ENCODE data around the gene ABCA8. TPM values are rescaled to one million over a fixed set of nuclear protein-coding genes. Genes with fewer than 3 reads are reported as not detected.

Gene ABCA8
- polyA plus RNA-seq, 3 donors = not detected

DNA sequence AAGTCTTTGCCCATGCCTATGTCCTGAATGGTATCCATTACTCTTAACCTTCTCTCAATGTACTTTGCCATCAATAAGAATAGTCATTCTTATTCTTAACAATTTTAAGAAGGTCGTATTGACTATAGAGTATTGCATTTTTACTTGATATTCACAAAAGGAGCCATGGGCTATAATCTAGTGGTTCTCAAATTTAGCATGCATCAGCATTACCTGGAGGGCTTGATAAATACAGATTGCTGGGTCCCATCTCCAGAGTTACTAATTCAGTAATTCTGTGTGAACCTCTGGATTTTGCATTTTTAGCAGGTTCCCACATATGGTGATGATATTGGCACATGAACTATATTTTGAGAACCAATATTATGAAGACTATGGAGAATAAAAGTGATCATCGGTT, 89.6 kb downstream of the ABCA8 start:
- Mint-ChIP-seq H3K27me3 (ENCODE audit: low read depth in 3 of 3) (no peaks in the 10 kb centered on the region), H3K4me3 (no peak overlapping the region), H3K9me3 (peaks cover 0 to 3% (median 0%) of the 10 kb centered on the region in 7 donors), H3K36me3 (no peaks in the 10 kb centered on the region), H3K4me1 (peaks cover 4% of the 10 kb centered on the region), H3K27ac (no peak overlapping the region)
- intact Hi-C loops (cut with micrococcal nuclease) = no loop called here
- H3K27ac ChIP-seq (ENCODE audit: low read depth in 1 of 2, low read length in 2 of 2) = no peak overlapping the region
- H2AFZ ChIP-seq (ENCODE audit: insufficient read depth, low read depth, low read length, poor library complexity, severe bottlenecking) = no peak overlapping the region
- no CpG with 5 or more reads among the region's 2 CpGs for WGBS (ENCODE audit: insufficient coverage)
- DNase-seq = no peak
- H3K4me1 ChIP-seq (ENCODE audit: control insufficient read depth in 1 of 2, insufficient read depth in 2 of 2, low read length in 2 of 2) = no peaks in the 10 kb centered on the region
- no peaks in the 10 kb centered on the region for H4K20me1 ChIP-seq (ENCODE audit: insufficient read depth, low read length)
- no peaks in the 10 kb centered on the region for H3K27me3 ChIP-seq (ENCODE audit: control insufficient read depth in 2 of 2, insufficient read depth in 2 of 2, low read length in 2 of 2)
- H3K4me2 ChIP-seq (replicated peaks; ENCODE audit: extremely low read depth, low read length, poor library complexity, severe bottlenecking) = no peak overlapping the region
- no peaks in the 10 kb centered on the region for H3K36me3 ChIP-seq (replicated peaks in 1 of 2; ENCODE audit: control insufficient read depth in 1 of 2, insufficient read depth in 2 of 2, low read length in 2 of 2)
- H3K79me2 ChIP-seq (ENCODE audit: insufficient read depth, low read length) = no peaks in the 10 kb centered on the region
- no peak overlapping the region for H3K4me3 ChIP-seq (replicated peaks in 1 of 3; ENCODE audit: low read depth in 2 of 3, low read length in 3 of 3)
- H3K9ac ChIP-seq (ENCODE audit: insufficient read depth, low read length, poor library complexity, severe bottlenecking) = no peak overlapping the region
- no peaks in the 10 kb centered on the region for H3K9me3 ChIP-seq (replicated peaks in 1 of 2; ENCODE audit: control insufficient read depth in 1 of 2, insufficient read depth in 1 of 2, low read length in 2 of 2)
- TF ChIP-seq, protein P1, sequence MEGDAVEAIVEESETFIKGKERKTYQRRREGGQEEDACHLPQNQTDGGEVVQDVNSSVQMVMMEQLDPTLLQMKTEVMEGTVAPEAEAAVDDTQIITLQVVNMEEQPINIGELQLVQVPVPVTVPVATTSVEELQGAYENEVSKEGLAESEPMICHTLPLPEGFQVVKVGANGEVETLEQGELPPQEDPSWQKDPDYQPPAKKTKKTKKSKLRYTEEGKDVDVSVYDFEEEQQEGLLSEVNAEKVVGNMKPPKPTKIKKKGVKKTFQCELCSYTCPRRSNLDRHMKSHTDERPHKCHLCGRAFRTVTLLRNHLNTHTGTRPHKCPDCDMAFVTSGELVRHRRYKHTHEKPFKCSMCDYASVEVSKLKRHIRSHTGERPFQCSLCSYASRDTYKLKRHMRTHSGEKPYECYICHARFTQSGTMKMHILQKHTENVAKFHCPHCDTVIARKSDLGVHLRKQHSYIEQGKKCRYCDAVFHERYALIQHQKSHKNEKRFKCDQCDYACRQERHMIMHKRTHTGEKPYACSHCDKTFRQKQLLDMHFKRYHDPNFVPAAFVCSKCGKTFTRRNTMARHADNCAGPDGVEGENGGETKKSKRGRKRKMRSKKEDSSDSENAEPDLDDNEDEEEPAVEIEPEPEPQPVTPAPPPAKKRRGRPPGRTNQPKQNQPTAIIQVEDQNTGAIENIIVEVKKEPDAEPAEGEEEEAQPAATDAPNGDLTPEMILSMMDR (IDR thresholded peaks at IDR 0.05) = no peak

DNA sequence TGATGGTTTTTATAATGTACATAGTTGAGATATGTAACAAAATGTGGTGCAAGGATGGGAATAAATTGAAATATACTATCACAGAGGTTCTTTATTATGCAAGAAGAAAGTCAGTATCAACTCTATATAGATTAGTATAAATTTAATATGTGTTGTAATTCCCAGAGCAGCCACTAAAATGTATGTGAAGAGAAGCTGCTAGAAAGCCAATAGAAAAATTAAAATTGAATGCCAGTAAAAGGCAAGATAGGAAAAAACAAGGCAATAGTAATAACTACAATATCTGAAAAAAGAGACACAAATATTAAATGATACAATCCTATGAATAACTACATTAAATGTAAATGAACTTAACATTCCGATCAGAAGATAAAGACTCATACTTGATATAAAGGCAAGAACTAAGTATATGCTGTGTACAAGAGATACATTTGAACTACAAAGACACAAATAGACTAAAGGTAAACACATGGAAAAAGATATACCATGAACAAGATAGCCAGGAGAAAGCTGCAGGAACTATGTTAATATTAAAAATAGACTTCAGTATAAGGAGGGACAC, 92.0 kb downstream of the ABCA8 start:
- no peaks in the 10 kb centered on the region for H3K36me3 Mint-ChIP-seq
- H3K9me3 Mint-ChIP-seq = peaks cover under 1 to 5% (median 3%) of the 10 kb centered on the region in 7 donors
- Histone ChIP-seq H3K9me3 (replicated peaks in 1 of 2; ENCODE audit: control insufficient read depth in 1 of 2, insufficient read depth in 1 of 2, low read length in 2 of 2) (no peaks in the 10 kb centered on the region), H3K79me2 (ENCODE audit: insufficient read depth, low read length) (no peaks in the 10 kb centered on the region), H3K27ac (ENCODE audit: low read depth in 1 of 2, low read length in 2 of 2) (no peak overlapping the region), H3K9ac (ENCODE audit: insufficient read depth, low read length, poor library complexity, severe bottlenecking) (no peak overlapping the region), H3K4me1 (ENCODE audit: control insufficient read depth in 1 of 2, insufficient read depth in 2 of 2, low read length in 2 of 2) (no peaks in the 10 kb centered on the region), H4K20me1 (ENCODE audit: insufficient read depth, low read length) (no peaks in the 10 kb centered on the region), H2AFZ (ENCODE audit: insufficient read depth, low read depth, low read length, poor library complexity, severe bottlenecking) (no peak overlapping the region), H3K36me3 (replicated peaks in 1 of 2; ENCODE audit: control insufficient read depth in 1 of 2, insufficient read depth in 2 of 2, low read length in 2 of 2) (no peaks in the 10 kb centered on the region), H3K4me3 (replicated peaks in 1 of 3; ENCODE audit: low read depth in 2 of 3, low read length in 3 of 3) (no peak overlapping the region), H3K4me2 (replicated peaks; ENCODE audit: extremely low read depth, low read length, poor library complexity, severe bottlenecking) (no peak overlapping the region), H3K27me3 (ENCODE audit: control insufficient read depth in 2 of 2, insufficient read depth in 2 of 2, low read length in 2 of 2) (no peaks in the 10 kb centered on the region)
- no peak for DNase-seq
- no CpG with 5 or more reads among the region's 1 CpG for WGBS (ENCODE audit: insufficient coverage)
- H3K4me3 Mint-ChIP-seq = no peak overlapping the region
- H3K27ac Mint-ChIP-seq = no peak overlapping the region
- intact Hi-C loops (cut with micrococcal nuclease) = no loop called here
- no peaks in the 10 kb centered on the region for H3K27me3 Mint-ChIP-seq (ENCODE audit: low read depth in 3 of 3)
- H3K4me1 Mint-ChIP-seq = peaks cover 4% of the 10 kb centered on the region
- TF ChIP-seq, protein P1 (IDR thresholded peaks at IDR 0.05) = no peak
